NCI-H2196 (cell line): ENCODE measurements around the gene LY6G6D.
A peak's percentile ranks its signal among the peaks of the same experiment; 100 is the strongest.

Source experiments
- DNase-seq: peaks from one replicate; lab custom pipeline; 2025; ENCODE audit not compliant: unreplicated experiment; lab: John Stamatoyannopoulos, UW

Gene LY6G6D

GRCh38 chr6:31734247-31734820 is 19.2 kb downstream of the LY6G6D start:
- DNase-seq, result no peak

GRCh38 chr6:31734821-31735406 is 19.8 kb downstream of the LY6G6D start:
- DNase-seq, result peak; percentile 31

GRCh38 chr6:31736021-31736767 is 21.0 kb downstream of the LY6G6D start, which contains the start of gene CLIC1:
CLIC1 (minus strand) TSS chr6:31736530; CDS start chr6:31736300, 230 bp downstream.
- DNase-seq, result peak; percentile 73

- no peak for DNase-seq
Measured at GRCh38 chr6:31736768-31737314, 21.7 kb downstream of the LY6G6D start.

- peak; percentile 16 for DNase-seq
Measured at GRCh38 chr6:31737315-31737990, 22.3 kb downstream of the LY6G6D start.

- peak; percentile 89 for DNase-seq
Measured at GRCh38 chr6:31737991-31738979, 23.1 kb downstream of the LY6G6D start.

GRCh38 chr6:31739639-31740396 is 24.7 kb downstream of the LY6G6D start, which contains the start of gene MSH5:
MSH5 (plus strand) TSS chr6:31740005; CDS start chr6:31740467, 462 bp downstream.
- DNase-seq, result peak; percentile 99

GRCh38 chr6:31740397-31741223 is 25.5 kb downstream of the LY6G6D start:
- peak; percentile 50 for DNase-seq

- DNase-seq, result no peak
Measured at GRCh38 chr6:31741815-31742214, 26.7 kb downstream of the LY6G6D start.

GRCh38 chr6:31742894-31743293 is 27.7 kb downstream of the LY6G6D start:
- DNase-seq, result no peak

GRCh38 chr6:31744422-31744821 is 29.3 kb downstream of the LY6G6D start:
- DNase-seq, result no peak

- peak; percentile 16 for DNase-seq
Measured at GRCh38 chr6:31749301-31750036, 34.3 kb downstream of the LY6G6D start.

GRCh38 chr6:31750411-31751022 is 35.4 kb downstream of the LY6G6D start:
- no peak for DNase-seq

GRCh38 chr6:31752739-31753319 is 37.7 kb downstream of the LY6G6D start:
- no peak for DNase-seq

- DNase-seq, result no peak
Measured at GRCh38 chr6:31758281-31758680, 43.1 kb downstream of the LY6G6D start.

GRCh38 chr6:31760790-31761189 is 45.6 kb downstream of the LY6G6D start:
- no peak for DNase-seq

- no peak for DNase-seq
Measured at GRCh38 chr6:31761343-31761742, 46.2 kb downstream of the LY6G6D start.
